KMS-11 (cell line): ENCODE data around the gene CDK12.
A peak's percentile ranks its signal among the peaks of the same experiment; 100 is the strongest.

ENCODE experiments used
- H2AFZ ChIP-seq: fragments of 200-600 bp; sonication (generic); 2 replicates; pipeline ENCODE4 v1.6.1; 2016; ENCODE audit warnings: antibody characterized with exemption, mixed run types, low read depth
- H3K27ac ChIP-seq: fragments of 200-600 bp; sonication (generic); 2 replicates; pipeline ENCODE4 v1.6.1; 2016; ENCODE audit warnings: mild to moderate bottlenecking, mixed run types
- H3K27me3 ChIP-seq: fragments of 200-600 bp; sonication (generic); 2 replicates; pipeline ENCODE4 v1.6.1; 2017; ENCODE audit warnings: mild to moderate bottlenecking, low read depth, mixed run types, moderate library complexity; ENCODE audit not compliant: insufficient read depth
- H3K36me3 ChIP-seq: fragments of 200-600 bp; sonication (generic); 2 replicates; pipeline ENCODE4 v1.6.1; 2017; ENCODE audit warnings: mild to moderate bottlenecking, mixed run types; ENCODE audit not compliant: insufficient read depth
- H3K4me1 ChIP-seq: fragments of 200-600 bp; sonication (generic); 2 replicates; pipeline ENCODE4 v1.6.1; 2016; ENCODE audit warnings: mild to moderate bottlenecking, low read depth, mixed run types; ENCODE audit not compliant: poor library complexity, severe bottlenecking
- H3K4me2 ChIP-seq: fragments of 200-600 bp; sonication (generic); 2 replicates; pipeline ENCODE4 v1.7.0; 2016; ENCODE audit warnings: mild to moderate bottlenecking, mixed run types
- H3K4me3 ChIP-seq: fragments of 200-600 bp; sonication (generic); IDR thresholded peaks from 2 replicates; pipeline ENCODE4 v1.6.1; 2017; ENCODE audit warnings: low read depth, low read length, mixed read lengths; ENCODE audit not compliant: insufficient read depth
- H3K79me2 ChIP-seq: fragments of 200-600 bp; sonication (generic); 2 replicates; pipeline ENCODE4 v1.6.1; 2016; ENCODE audit warnings: low read depth, mixed run types; ENCODE audit not compliant: insufficient read depth
- H3K9ac ChIP-seq: fragments of 200-600 bp; sonication (generic); 2 replicates; pipeline ENCODE4 v1.6.1; 2016; ENCODE audit warnings: mild to moderate bottlenecking, mixed run types
- H4K20me1 ChIP-seq: fragments of 200-600 bp; sonication (generic); 2 replicates; pipeline ENCODE4 v1.6.1; 2016; ENCODE audit warnings: mild to moderate bottlenecking, mixed run types; ENCODE audit not compliant: insufficient read depth
- TF ChIP-seq, protein P1 (sequence below): fragments of 200-600 bp; sonication (generic); conservative IDR thresholded peaks from 2 replicates; pipeline ENCODE4 v1.6.1; 2017; ENCODE audit warnings: low read depth, mild to moderate bottlenecking, antibody characterized with exemption, low read length, moderate library complexity, mixed read lengths

The CDK12 gene

DNA sequence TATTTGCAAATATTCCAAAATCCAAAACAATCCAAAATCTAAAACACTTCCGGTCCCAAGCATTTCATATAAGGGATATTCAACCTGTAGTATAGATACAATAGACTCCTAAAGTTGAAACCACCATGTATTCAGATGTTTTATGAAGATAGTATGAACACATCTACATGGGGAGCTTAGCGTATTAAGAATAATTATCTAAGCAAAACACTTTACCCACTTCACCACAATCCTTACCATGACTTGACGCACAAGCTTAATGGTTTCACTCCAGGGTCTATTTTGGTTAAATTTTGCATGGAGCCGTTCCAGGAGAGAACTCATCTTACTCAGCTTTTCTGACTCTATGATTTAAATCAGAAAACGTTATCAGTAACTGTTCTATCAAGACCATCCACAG lies 13.7 kb upstream of the CDK12 start:
- TF ChIP-seq, protein P1, sequence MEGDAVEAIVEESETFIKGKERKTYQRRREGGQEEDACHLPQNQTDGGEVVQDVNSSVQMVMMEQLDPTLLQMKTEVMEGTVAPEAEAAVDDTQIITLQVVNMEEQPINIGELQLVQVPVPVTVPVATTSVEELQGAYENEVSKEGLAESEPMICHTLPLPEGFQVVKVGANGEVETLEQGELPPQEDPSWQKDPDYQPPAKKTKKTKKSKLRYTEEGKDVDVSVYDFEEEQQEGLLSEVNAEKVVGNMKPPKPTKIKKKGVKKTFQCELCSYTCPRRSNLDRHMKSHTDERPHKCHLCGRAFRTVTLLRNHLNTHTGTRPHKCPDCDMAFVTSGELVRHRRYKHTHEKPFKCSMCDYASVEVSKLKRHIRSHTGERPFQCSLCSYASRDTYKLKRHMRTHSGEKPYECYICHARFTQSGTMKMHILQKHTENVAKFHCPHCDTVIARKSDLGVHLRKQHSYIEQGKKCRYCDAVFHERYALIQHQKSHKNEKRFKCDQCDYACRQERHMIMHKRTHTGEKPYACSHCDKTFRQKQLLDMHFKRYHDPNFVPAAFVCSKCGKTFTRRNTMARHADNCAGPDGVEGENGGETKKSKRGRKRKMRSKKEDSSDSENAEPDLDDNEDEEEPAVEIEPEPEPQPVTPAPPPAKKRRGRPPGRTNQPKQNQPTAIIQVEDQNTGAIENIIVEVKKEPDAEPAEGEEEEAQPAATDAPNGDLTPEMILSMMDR = no peak
- Histone ChIP-seq H3K36me3 (peaks cover 25% of the 10 kb centered on the region; the same call in 1 of the 2 replicates), H3K4me2 (no peak overlapping the region), H2AFZ (no peak overlapping the region), H4K20me1 (no peaks in the 10 kb centered on the region), H3K27me3 (no peaks in the 10 kb centered on the region), H3K27ac (no peak overlapping the region), H3K4me1 (peaks cover 11% of the 10 kb centered on the region), H3K9ac (no peak overlapping the region), H3K4me3 (no peak overlapping the region), H3K79me2 (peaks cover 61% of the 10 kb centered on the region)

DNA sequence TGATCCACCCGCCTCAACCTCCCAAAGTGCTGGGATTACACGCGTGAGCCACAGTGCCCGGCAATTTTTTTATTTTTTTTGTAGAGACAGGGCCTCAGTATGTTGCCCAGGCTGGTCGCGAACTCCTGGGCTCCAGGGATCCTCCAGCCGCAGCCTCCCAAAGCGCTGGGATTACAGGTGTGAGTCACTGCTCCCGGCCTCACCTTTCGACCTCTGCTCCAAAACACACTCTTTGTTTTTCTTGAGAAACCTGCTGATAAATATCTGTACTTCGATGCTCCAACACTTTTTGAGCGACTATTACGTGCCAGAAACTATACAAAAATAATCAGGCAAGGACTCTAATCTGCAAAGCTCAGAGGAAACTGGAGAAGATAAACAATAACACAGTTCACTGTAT lies 11.2 kb upstream of the CDK12 start:
- H3K4me2 ChIP-seq = peak overlapping the region; percentile 58
- no peaks in the 10 kb centered on the region for H3K27me3 ChIP-seq
- no peak overlapping the region for H3K4me3 ChIP-seq
- no peak overlapping the region for H3K27ac ChIP-seq
- no peaks in the 10 kb centered on the region for H4K20me1 ChIP-seq
- TF ChIP-seq, protein P1 = no peak
- H3K79me2 ChIP-seq = peaks cover 55% of the 10 kb centered on the region
- peak overlapping the region; percentile 84; the same call in 1 of the 2 replicates for H3K9ac ChIP-seq
- peaks cover 11% of the 10 kb centered on the region for H3K4me1 ChIP-seq
- no peak overlapping the region for H2AFZ ChIP-seq
- peaks cover 13% of the 10 kb centered on the region; the same call in 1 of the 2 replicates for H3K36me3 ChIP-seq

DNA sequence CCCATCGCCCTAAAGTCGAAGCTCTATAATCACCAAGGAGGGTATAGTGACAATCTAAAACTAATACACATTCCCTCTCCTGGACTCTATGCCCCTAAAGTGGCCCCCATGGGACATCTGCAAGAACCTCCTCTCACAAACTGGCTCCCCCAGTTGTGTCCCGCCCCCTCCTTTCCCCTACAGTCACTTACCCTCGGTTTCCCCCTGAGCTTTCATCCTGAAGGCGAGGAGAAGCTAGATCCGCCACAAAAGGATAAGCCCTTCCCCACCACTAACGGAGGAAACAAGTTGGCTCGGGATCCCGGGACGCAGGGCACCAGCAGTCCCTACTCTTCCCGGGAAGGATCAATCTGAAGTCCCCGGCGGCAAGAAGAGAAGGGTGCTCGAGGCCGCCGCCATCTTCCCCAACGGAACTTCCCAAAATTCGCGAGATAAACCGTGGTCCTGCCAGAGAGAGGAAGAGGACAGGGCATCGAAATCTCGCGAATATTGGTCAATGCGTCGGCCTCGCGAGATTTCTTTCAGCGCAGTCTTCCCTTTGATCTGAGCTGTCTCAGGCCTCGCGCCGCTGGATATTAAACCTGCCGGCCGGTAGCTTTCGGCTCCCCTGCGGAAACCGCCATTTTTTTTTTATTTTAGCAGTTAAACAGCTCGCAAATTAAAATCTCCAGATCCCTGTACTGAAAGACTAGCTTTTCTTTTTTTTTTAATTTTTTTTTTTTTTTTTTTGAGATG lies 10.3 kb upstream of the CDK12 start, which contains the start of gene MED1:
Gene MED1, minus strand, starts transcription at position 417 of the 735 bp plus-strand sequence. Its CDS starts 201 bp downstream, at position 216.
- Histone ChIP-seq H3K27me3 (no peaks in the 10 kb centered on the region), H3K4me1 (peaks cover 11% of the 10 kb centered on the region), H2AFZ (peak within 1 kb of the TSS; percentile 91), H3K9ac (peak within 1 kb of the TSS; percentile 84), H3K79me2 (peaks cover 45% of the 10 kb centered on the region), H3K4me2 (peak within 1 kb of the TSS; percentile 70), H3K27ac (peak within 1 kb of the TSS; percentile 66), H3K4me3 (peak within 1 kb of the TSS; percentile 67), H4K20me1 (no peaks in the 10 kb centered on the region), H3K36me3 (peaks cover 12% of the 10 kb centered on the region; the same call in 1 of the 2 replicates)
- TF ChIP-seq, protein P1 = no peak

DNA sequence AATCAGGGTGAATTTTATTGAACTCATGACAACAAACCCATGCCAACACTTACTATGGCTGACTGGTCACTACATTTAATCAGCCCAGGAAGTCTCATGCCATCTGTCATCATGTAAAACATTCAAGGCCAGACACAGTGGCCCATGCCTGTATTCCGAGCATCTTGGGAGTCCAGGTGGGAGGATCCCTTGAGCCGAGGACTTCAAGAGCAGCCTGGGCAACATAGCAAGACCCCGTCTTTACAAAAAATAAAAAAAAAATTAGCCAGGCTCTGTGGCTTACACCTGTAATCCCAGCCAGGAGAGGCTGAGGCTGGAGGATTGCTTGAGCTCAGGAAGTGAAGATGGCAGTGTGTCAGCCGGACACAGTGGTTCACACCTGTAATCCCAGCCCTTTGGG lies 5.4 kb upstream of the CDK12 start:
- no peak overlapping the region for H3K27ac ChIP-seq

More for the DNA sequence above, 5.4 kb upstream of the CDK12 start:
- Histone ChIP-seq H3K4me2 (no peak overlapping the region), H3K4me1 (peaks cover 5% of the 10 kb centered on the region), H3K4me3 (no peak overlapping the region), H3K36me3 (no peaks in the 10 kb centered on the region), H3K27me3 (no peaks in the 10 kb centered on the region), H3K9ac (no peak overlapping the region), H2AFZ (no peak overlapping the region), H4K20me1 (no peaks in the 10 kb centered on the region), H3K79me2 (peaks cover 3% of the 10 kb centered on the region; the same call in 1 of the 2 replicates)
- TF ChIP-seq, protein P1 = no peak
